HepG2 (cell line): ENCODE data around the gene SLC2A10. TPM values are rescaled to one million over a fixed set of nuclear protein-coding genes. Genes with fewer than 3 reads are reported as not detected.
A peak's percentile ranks its signal among the peaks of the same experiment; 100 is the strongest.

ENCODE experiments used
- CAMTA2 ChIP-seq: sonication (generic); formaldehyde crosslinking; IDR thresholded peaks from 2 replicates; pipeline ENCODE4 v1.4.0; 2020; ENCODE audit warnings: mild to moderate bottlenecking, missing genetic modification reagents, borderline replicate concordance
- JARID2 ChIP-seq: sonication (generic); formaldehyde crosslinking; IDR thresholded peaks from 2 replicates; pipeline ENCODE4 v1.8.1; 2023; ENCODE audit warnings: missing genetic modification reagents, inconsistent platforms; ENCODE audit not compliant: insufficient replicate concordance
- NCOA5 ChIP-seq: sonication (generic); formaldehyde crosslinking; IDR thresholded peaks from 2 replicates; pipeline ENCODE4 v1.4.0; 2020; ENCODE audit warnings: missing genetic modification reagents
- SP1 ChIP-seq, 2 experiments: fragments of 450-650 bp in 1 of 2; sonication (generic) in 1 of 2; formaldehyde crosslinking in 1 of 2; IDR thresholded peaks; 2 replicates each; pipeline versions ENCODE4 v1.4.0 to v1.6.1; 2016 to 2020; ENCODE audit warnings: missing genetic modification reagents in 1 of 2
- polyA plus RNA-seq, 8 experiments: library from polyadenylated mRNA; depleted of rRNA in 3 of 8; stranded (reverse) in 7 of 8; unstranded in 1 of 8; fragments of >200 nt; fragmentation: Illumina TruSeq in 4 of 8; extraction: Trizol in 4 of 8; gene quantifications; 2 replicates each; pipeline versions ENCODE4 v1.2.1 to v1.2.3, GENCODE V29; 2011 to 2016; ENCODE audit warnings: low read depth in 4 of 8, missing spikeins in 1 of 8, mixed read lengths in 1 of 8; ENCODE audit not compliant: insufficient read depth in 1 of 8
- total RNA-seq, 5 experiments: library from RNA; depleted of rRNA; stranded (reverse); fragments of >200 nt; fragmentation: Illumina TruSeq; extraction: Trizol; gene quantifications; 2 replicates each; pipeline ENCODE4 v1.2.3, GENCODE V29; 2016; ENCODE audit warnings: low read depth in 1 of 5
- TF ChIP-seq, protein P1 (sequence below): sonication (generic); formaldehyde crosslinking; IDR thresholded peaks from 2 replicates; pipeline ENCODE4 v1.4.0; 2020; ENCODE audit warnings: missing genetic modification reagents
- TF ChIP-seq, protein P2 (sequence below): sonication (generic); formaldehyde crosslinking; conservative IDR thresholded peaks from 2 replicates; pipeline ENCODE4 v1.8.0; 2022; ENCODE audit warnings: low read depth, missing genetic modification reagents
- TF ChIP-seq, protein P3 (sequence below): sonication (generic); formaldehyde crosslinking; IDR thresholded peaks from 2 replicates; pipeline ENCODE4 v1.4.0; 2020; ENCODE audit warnings: missing genetic modification reagents, mild to moderate bottlenecking, borderline replicate concordance
- TF ChIP-seq, protein P4 (sequence below): sonication (generic); formaldehyde crosslinking; IDR thresholded peaks from 2 replicates; pipeline ENCODE4 v1.5.0; 2020; ENCODE audit warnings: missing genetic modification reagents
- TF ChIP-seq, protein P5 (sequence below): sonication (generic); formaldehyde crosslinking; IDR thresholded peaks from 2 replicates; pipeline ENCODE4 v1.4.0; 2020; ENCODE audit warnings: missing genetic modification reagents; ENCODE audit errors: not compliant biosample characterization
- TF ChIP-seq, protein P6 (sequence below): sonication (generic); formaldehyde crosslinking; IDR thresholded peaks from 2 replicates; pipeline ENCODE4 v1.5.0; 2020; ENCODE audit warnings: mild to moderate bottlenecking, missing genetic modification reagents
- TF ChIP-seq, protein P7 (sequence below): sonication (generic); formaldehyde crosslinking; IDR thresholded peaks from 2 replicates; pipeline ENCODE4 v1.9.0; 2021; ENCODE audit warnings: missing genetic modification reagents, mild to moderate bottlenecking, borderline replicate concordance

SLC2A10 gene
- total and polyA plus RNA-seq, 2 of the 13 experiments (the other 11 are each of a cell fraction or from before 2014, with no cell fraction given): 16.0 to 18.4 TPM

DNA sequence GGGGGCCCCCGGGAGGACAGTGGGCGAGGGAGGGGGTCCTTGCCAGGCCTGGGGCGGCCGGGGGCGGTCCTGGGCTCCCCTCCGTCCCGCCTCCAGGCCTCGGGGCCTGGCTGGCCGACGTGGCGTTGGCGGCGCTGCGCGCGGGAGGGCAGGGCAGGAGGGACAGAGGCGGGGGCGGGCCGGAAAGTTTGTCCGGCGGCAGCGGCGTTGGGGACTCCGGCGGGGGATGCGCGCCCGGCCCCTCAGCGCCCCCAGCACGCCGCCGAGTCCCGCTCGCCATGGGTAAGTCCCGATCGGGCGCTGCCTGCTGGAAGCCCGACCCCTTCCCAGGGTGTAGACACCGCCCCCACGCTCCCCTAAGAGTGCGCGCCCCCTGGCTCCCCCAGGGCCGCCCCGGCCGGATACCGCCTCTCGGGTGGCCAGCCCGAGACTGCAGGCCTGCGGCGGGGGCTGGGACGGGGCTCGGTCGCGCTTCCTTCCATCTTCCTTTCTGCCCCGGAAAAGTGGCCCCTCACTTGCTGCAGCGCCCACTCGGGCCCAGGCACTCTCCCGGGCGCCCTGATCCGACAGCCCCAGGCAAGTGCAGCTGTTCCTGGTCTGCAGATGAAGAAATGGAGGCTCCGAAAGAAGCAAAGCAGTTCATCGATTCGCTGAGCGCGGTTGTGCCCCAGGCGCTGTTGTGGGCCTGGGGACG is at the start of gene SLC2A10 (continued):
- TF ChIP-seq, protein P1, sequence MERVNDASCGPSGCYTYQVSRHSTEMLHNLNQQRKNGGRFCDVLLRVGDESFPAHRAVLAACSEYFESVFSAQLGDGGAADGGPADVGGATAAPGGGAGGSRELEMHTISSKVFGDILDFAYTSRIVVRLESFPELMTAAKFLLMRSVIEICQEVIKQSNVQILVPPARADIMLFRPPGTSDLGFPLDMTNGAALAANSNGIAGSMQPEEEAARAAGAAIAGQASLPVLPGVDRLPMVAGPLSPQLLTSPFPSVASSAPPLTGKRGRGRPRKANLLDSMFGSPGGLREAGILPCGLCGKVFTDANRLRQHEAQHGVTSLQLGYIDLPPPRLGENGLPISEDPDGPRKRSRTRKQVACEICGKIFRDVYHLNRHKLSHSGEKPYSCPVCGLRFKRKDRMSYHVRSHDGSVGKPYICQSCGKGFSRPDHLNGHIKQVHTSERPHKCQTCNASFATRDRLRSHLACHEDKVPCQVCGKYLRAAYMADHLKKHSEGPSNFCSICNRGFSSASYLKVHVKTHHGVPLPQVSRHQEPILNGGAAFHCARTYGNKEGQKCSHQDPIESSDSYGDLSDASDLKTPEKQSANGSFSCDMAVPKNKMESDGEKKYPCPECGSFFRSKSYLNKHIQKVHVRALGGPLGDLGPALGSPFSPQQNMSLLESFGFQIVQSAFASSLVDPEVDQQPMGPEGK (CRISPR knock-in tag): peak; percentile 95
- TF ChIP-seq, protein P2, sequence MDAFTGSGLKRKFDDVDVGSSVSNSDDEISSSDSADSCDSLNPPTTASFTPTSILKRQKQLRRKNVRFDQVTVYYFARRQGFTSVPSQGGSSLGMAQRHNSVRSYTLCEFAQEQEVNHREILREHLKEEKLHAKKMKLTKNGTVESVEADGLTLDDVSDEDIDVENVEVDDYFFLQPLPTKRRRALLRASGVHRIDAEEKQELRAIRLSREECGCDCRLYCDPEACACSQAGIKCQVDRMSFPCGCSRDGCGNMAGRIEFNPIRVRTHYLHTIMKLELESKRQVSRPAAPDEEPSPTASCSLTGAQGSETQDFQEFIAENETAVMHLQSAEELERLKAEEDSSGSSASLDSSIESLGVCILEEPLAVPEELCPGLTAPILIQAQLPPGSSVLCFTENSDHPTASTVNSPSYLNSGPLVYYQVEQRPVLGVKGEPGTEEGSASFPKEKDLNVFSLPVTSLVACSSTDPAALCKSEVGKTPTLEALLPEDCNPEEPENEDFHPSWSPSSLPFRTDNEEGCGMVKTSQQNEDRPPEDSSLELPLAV (CRISPR knock-in tag): no peak
- TF ChIP-seq, protein P3, sequence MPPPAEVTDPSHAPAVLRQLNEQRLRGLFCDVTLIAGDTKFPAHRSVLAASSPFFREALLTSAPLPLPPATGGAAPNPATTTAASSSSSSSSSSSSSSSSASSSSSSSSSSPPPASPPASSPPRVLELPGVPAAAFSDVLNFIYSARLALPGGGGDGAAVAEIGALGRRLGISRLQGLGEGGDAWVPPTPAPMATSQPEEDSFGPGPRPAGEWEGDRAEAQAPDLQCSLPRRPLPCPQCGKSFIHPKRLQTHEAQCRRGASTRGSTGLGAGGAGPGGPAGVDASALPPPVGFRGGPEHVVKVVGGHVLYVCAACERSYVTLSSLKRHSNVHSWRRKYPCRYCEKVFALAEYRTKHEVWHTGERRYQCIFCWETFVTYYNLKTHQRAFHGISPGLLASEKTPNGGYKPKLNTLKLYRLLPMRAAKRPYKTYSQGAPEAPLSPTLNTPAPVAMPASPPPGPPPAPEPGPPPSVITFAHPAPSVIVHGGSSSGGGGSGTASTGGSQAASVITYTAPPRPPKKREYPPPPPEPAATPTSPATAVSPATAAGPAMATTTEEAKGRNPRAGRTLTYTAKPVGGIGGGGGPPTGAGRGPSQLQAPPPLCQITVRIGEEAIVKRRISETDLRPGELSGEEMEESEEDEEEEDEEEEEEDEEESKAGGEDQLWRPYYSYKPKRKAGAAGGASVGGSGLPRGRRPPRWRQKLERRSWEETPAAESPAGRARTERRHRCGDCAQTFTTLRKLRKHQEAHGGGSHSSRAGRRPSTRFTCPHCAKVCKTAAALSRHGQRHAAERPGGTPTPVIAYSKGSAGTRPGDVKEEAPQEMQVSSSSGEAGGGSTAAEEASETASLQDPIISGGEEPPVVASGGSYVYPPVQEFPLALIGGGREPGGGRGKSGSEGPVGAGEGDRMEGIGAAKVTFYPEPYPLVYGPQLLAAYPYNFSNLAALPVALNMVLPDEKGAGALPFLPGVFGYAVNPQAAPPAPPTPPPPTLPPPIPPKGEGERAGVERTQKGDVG (CRISPR knock-in tag): 0 out of 2 replicates have a peak, but pooled peaks have one; percentile 11
- TF ChIP-seq, protein P4, sequence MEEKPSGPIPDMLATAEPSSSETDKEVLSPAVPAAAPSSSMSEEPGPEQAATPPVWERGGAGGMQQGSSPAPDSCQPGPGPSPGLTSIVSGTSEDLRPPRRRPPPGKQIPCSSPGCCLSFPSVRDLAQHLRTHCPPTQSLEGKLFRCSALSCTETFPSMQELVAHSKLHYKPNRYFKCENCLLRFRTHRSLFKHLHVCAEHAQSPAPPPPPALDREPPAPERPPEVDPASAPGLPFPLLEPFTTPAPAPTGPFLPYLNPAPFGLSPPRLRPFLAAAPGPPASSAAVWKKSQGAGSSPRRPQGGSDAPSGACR: peak; percentile 50; the same call in 1 of the 2 replicates
- TF ChIP-seq NCOA5 (CRISPR knock-in tag) (0 out of 2 replicates have a peak, but pooled peaks have one; percentile 40), JARID2 (CRISPR knock-in tag) (peak; percentile 12), CAMTA2 (CRISPR knock-in tag) (peak; percentile 86; the same call in 1 of the 2 replicates), SP1 (IDR thresholded peaks at IDR 0.05) (no peak), SP1 (CRISPR knock-in tag; IDR thresholded peaks at IDR 0.05) (peak; percentile 60)
- TF ChIP-seq, protein P5, sequence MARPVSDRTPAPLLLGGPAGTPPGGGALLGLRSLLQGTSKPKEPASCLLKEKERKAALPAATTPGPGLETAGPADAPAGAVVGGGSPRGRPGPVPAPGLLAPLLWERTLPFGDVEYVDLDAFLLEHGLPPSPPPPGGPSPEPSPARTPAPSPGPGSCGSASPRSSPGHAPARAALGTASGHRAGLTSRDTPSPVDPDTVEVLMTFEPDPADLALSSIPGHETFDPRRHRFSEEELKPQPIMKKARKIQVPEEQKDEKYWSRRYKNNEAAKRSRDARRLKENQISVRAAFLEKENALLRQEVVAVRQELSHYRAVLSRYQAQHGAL (CRISPR knock-in tag): peak; percentile 43
- TF ChIP-seq, protein P6, sequence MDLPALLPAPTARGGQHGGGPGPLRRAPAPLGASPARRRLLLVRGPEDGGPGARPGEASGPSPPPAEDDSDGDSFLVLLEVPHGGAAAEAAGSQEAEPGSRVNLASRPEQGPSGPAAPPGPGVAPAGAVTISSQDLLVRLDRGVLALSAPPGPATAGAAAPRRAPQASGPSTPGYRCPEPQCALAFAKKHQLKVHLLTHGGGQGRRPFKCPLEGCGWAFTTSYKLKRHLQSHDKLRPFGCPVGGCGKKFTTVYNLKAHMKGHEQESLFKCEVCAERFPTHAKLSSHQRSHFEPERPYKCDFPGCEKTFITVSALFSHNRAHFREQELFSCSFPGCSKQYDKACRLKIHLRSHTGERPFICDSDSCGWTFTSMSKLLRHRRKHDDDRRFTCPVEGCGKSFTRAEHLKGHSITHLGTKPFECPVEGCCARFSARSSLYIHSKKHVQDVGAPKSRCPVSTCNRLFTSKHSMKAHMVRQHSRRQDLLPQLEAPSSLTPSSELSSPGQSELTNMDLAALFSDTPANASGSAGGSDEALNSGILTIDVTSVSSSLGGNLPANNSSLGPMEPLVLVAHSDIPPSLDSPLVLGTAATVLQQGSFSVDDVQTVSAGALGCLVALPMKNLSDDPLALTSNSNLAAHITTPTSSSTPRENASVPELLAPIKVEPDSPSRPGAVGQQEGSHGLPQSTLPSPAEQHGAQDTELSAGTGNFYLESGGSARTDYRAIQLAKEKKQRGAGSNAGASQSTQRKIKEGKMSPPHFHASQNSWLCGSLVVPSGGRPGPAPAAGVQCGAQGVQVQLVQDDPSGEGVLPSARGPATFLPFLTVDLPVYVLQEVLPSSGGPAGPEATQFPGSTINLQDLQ (CRISPR knock-in tag): peak; percentile 95
- TF ChIP-seq, protein P7, sequence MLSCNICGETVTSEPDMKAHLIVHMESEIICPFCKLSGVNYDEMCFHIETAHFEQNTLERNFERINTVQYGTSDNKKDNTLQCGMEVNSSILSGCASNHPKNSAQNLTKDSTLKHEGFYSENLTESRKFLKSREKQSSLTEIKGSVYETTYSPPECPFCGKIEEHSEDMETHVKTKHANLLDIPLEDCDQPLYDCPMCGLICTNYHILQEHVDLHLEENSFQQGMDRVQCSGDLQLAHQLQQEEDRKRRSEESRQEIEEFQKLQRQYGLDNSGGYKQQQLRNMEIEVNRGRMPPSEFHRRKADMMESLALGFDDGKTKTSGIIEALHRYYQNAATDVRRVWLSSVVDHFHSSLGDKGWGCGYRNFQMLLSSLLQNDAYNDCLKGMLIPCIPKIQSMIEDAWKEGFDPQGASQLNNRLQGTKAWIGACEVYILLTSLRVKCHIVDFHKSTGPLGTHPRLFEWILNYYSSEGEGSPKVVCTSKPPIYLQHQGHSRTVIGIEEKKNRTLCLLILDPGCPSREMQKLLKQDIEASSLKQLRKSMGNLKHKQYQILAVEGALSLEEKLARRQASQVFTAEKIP (CRISPR knock-in tag): 0 out of 2 replicates have a peak, but pooled peaks have one; percentile 91
